GM12878 (cell line): ENCODE results near the gene GPALPP1. TPM values are rescaled to one million over a fixed set of nuclear protein-coding genes. Genes with fewer than 3 reads are reported as not detected.

Experiments used
- CBFB ChIP-seq: IDR thresholded peaks from 2 replicates; pipeline ENCODE4 v1.6.1; 2016; ENCODE audit warnings: antibody characterized with exemption, low read depth
- CREB1 ChIP-seq: IDR thresholded peaks from 2 replicates; pipeline ENCODE4 v1.6.1; 2012; ENCODE audit warnings: low read depth, mild to moderate bottlenecking, inconsistent platforms
- EED ChIP-seq: sonication (generic); IDR thresholded peaks from 2 replicates; pipeline ENCODE4 v1.6.1; 2016; ENCODE audit warnings: antibody characterized with exemption, low read depth
- IKZF2 ChIP-seq, 2 experiments: fragments of 450-650 bp; IDR thresholded peaks; 2 replicates each; pipeline ENCODE4 v1.6.1; 2017; ENCODE audit warnings: mild to moderate bottlenecking in 2 of 2, moderate library complexity in 2 of 2
- PRDM15 ChIP-seq: fragments of 450-650 bp; formaldehyde crosslinking; IDR thresholded peaks from 2 replicates; pipeline ENCODE4 v1.4.0; 2020; ENCODE audit warnings: mild to moderate bottlenecking, moderate library complexity
- SMARCA5 ChIP-seq: fragments of 450-650 bp; IDR thresholded peaks from 2 replicates; pipeline ENCODE4 v1.6.1; 2017; ENCODE audit warnings: mild to moderate bottlenecking
- STAT1 ChIP-seq: fragments of 450-650 bp; conservative IDR thresholded peaks from 2 replicates; pipeline ENCODE4 v1.6.1; 2014; ENCODE audit warnings: antibody characterized with exemption, mild to moderate bottlenecking
- STAT3 ChIP-seq: IDR thresholded peaks from 2 replicates; pipeline ENCODE4 v1.6.1; 2011; ENCODE audit warnings: low read depth, low read length, improper control_type of control experiment
- polyA plus RNA-seq, 11 experiments: library from polyadenylated mRNA; depleted of rRNA in 4 of 11; unstranded in 6 of 11; stranded (reverse) in 5 of 11; fragments of >200 nt; fragmentation: Nextera tagmentation in 4 of 11; fragmentation: Illumina TruSeq in 1 of 11; extraction: Ambion mirVana in 4 of 11; extraction: Trizol in 1 of 11; gene quantifications; 1 replicate in 1 of 11; 2 replicates in 10 of 11; pipeline versions ENCODE4 v1.2.1 to v1.2.3, GENCODE V29; 2011 to 2016; ENCODE audit warnings: inconsistent platforms in 2 of 11, missing spikeins in 2 of 11, low read depth in 1 of 11
- total RNA-seq, 4 experiments: library from RNA; depleted of rRNA in 3 of 4; stranded (reverse); fragments of >200 nt in 3 of 4; fragmentation: Illumina TruSeq in 1 of 4; extraction: Trizol in 1 of 4; gene quantifications; 2 replicates each; pipeline versions ENCODE4 v1.2.1 to v1.2.3, GENCODE V29; 2013 to 2021
- TF ChIP-seq, protein P1 (sequence below): fragments of 450-650 bp; IDR thresholded peaks from 2 replicates; pipeline ENCODE4 v1.6.1; 2016; ENCODE audit warnings: mild to moderate bottlenecking
- TF ChIP-seq, protein P2 (sequence below): fragments of 450-650 bp; formaldehyde crosslinking; IDR thresholded peaks from 2 replicates; pipeline ENCODE4 v1.5.0; 2022; ENCODE audit warnings: mild to moderate bottlenecking, missing genetic modification characterization
- TF ChIP-seq, protein P3 (sequence below): fragments of 450-650 bp; IDR thresholded peaks from 2 replicates; pipeline ENCODE4 v1.6.1; 2016; ENCODE audit warnings: mild to moderate bottlenecking, moderate library complexity, borderline replicate concordance

The GPALPP1 gene
- total and polyA plus RNA-seq, 10 of the 15 experiments (the other 5 are each of a cell fraction or from before 2014, with no cell fraction given): 14.2 to 32.4 (median 27.9) TPM

- TF ChIP-seq EED: peak; percentile 53; the same call in 1 of the 2 replicates
- no peak for TF ChIP-seq PRDM15 (CRISPR knock-in tag)
- peak; percentile 94 for TF ChIP-seq CBFB
- TF ChIP-seq, protein P1, sequence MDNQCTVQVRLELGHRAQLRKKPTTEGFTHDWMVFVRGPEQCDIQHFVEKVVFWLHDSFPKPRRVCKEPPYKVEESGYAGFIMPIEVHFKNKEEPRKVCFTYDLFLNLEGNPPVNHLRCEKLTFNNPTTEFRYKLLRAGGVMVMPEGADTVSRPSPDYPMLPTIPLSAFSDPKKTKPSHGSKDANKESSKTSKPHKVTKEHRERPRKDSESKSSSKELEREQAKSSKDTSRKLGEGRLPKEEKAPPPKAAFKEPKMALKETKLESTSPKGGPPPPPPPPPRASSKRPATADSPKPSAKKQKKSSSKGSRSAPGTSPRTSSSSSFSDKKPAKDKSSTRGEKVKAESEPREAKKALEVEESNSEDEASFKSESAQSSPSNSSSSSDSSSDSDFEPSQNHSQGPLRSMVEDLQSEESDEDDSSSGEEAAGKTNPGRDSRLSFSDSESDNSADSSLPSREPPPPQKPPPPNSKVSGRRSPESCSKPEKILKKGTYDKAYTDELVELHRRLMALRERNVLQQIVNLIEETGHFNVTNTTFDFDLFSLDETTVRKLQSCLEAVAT: peak; percentile 83
- TF ChIP-seq STAT3: no peak
- TF ChIP-seq, protein P2, sequence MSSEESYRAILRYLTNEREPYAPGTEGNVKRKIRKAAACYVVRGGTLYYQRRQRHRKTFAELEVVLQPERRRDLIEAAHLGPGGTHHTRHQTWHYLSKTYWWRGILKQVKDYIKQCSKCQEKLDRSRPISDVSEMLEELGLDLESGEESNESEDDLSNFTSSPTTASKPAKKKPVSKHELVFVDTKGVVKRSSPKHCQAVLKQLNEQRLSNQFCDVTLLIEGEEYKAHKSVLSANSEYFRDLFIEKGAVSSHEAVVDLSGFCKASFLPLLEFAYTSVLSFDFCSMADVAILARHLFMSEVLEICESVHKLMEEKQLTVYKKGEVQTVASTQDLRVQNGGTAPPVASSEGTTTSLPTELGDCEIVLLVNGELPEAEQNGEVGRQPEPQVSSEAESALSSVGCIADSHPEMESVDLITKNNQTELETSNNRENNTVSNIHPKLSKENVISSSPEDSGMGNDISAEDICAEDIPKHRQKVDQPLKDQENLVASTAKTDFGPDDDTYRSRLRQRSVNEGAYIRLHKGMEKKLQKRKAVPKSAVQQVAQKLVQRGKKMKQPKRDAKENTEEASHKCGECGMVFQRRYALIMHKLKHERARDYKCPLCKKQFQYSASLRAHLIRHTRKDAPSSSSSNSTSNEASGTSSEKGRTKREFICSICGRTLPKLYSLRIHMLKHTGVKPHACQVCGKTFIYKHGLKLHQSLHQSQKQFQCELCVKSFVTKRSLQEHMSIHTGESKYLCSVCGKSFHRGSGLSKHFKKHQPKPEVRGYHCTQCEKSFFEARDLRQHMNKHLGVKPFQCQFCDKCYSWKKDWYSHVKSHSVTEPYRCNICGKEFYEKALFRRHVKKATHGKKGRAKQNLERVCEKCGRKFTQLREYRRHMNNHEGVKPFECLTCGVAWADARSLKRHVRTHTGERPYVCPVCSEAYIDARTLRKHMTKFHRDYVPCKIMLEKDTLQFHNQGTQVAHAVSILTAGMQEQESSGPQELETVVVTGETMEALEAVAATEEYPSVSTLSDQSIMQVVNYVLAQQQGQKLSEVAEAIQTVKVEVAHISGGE (CRISPR knock-in tag): no peak
- TF ChIP-seq CREB1: peak; percentile 100
- TF ChIP-seq, protein P3, sequence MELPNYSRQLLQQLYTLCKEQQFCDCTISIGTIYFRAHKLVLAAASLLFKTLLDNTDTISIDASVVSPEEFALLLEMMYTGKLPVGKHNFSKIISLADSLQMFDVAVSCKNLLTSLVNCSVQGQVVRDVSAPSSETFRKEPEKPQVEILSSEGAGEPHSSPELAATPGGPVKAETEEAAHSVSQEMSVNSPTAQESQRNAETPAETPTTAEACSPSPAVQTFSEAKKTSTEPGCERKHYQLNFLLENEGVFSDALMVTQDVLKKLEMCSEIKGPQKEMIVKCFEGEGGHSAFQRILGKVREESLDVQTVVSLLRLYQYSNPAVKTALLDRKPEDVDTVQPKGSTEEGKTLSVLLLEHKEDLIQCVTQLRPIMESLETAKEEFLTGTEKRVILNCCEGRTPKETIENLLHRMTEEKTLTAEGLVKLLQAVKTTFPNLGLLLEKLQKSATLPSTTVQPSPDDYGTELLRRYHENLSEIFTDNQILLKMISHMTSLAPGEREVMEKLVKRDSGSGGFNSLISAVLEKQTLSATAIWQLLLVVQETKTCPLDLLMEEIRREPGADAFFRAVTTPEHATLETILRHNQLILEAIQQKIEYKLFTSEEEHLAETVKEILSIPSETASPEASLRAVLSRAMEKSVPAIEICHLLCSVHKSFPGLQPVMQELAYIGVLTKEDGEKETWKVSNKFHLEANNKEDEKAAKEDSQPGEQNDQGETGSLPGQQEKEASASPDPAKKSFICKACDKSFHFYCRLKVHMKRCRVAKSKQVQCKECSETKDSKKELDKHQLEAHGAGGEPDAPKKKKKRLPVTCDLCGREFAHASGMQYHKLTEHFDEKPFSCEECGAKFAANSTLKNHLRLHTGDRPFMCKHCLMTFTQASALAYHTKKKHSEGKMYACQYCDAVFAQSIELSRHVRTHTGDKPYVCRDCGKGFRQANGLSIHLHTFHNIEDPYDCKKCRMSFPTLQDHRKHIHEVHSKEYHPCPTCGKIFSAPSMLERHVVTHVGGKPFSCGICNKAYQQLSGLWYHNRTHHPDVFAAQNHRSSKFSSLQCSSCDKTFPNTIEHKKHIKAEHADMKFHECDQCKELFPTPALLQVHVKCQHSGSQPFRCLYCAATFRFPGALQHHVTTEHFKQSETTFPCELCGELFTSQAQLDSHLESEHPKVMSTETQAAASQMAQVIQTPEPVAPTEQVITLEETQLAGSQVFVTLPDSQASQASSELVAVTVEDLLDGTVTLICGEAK: peak; percentile 88
- no peak for TF ChIP-seq SMARCA5
- TF ChIP-seq IKZF2 (IDR thresholded peaks at IDR 0.05): peak; percentile 19 to 49; a peak in 2 of 4 replicates
- TF ChIP-seq STAT1: no peak
These were observed at the start of gene GPALPP1, which contains the start of gene NUFIP1 (continued) for GRCh38 chr13:44989071-44989889.
